ENCODE measurements around the gene ZNF554. TPM values are rescaled to one million over a fixed set of nuclear protein-coding genes. Genes with fewer than 3 reads are reported as not detected.

The ZNF554 gene
- total RNA-seq, 1 experiment from 2014 or later: 3.3 TPM

GRCh38 chr19:2820112-2820702 lies 539 bp downstream of the ZNF554 start:
- Histone ChIP-seq H3K36me3 (ENCODE audit: low read depth) (no peaks in the 10 kb centered on the region), H3K9me2 (ENCODE audit: insufficient read depth) (no peaks in the 10 kb centered on the region), H2AFZ (peak overlapping the region; percentile 87), H3K79me2 (ENCODE audit: low read depth) (no peaks in the 10 kb centered on the region), H3F3A (ENCODE audit: insufficient read depth, low read depth) (peaks cover 4% of the 10 kb centered on the region; the same call in 1 of the 2 replicates), H3K4me1 (replicated peaks; ENCODE audit: insufficient read depth) (no peaks in the 10 kb centered on the region), H3K9me3 (ENCODE audit: insufficient read depth, low read depth) (no peaks in the 10 kb centered on the region), H3K27ac (no peak overlapping the region), H3K4me3 (peak overlapping the region; percentile 75), H4K20me1 (ENCODE audit: insufficient read depth) (no peaks in the 10 kb centered on the region), H3K4me2 (peak overlapping the region; percentile 87), H3K27me3 (ENCODE audit: insufficient read depth, low read depth) (no peaks in the 10 kb centered on the region)
- TF ChIP-seq EZH2 (IDR thresholded peaks at IDR 0.05; ENCODE audit: low read depth) (no peak), CTCF (conservative IDR thresholded peaks at IDR 0.05) (no peak)
- DNase-seq: peak in 1 of 2 experiments; percentile 15
- BruUV-seq (replicated peaks): no TSS peak
- POLR2A ChIA-PET (ENCODE audit: unreplicated experiment): no interaction called here
- CTCF ChIA-PET: no interaction called here
- intact Hi-C loops (cut with micrococcal nuclease; ENCODE audit: unreplicated experiment): no loop called here

GRCh38 chr19:2822846-2823245 lies 3.2 kb downstream of the ZNF554 start:
- TF ChIP-seq CTCF (conservative IDR thresholded peaks at IDR 0.05): no peak
- TF ChIP-seq EZH2 (IDR thresholded peaks at IDR 0.05; ENCODE audit: low read depth): no peak
- BruUV-seq (replicated peaks): no TSS peak
- no peaks in the 10 kb centered on the region for H3K9me2 ChIP-seq (ENCODE audit: insufficient read depth)
- no peaks in the 10 kb centered on the region for H3K4me1 ChIP-seq (replicated peaks; ENCODE audit: insufficient read depth)
- no peak overlapping the region for H3K27ac ChIP-seq
- H3K36me3 ChIP-seq (ENCODE audit: low read depth): no peaks in the 10 kb centered on the region
- no peaks in the 10 kb centered on the region for H3K9me3 ChIP-seq (ENCODE audit: insufficient read depth, low read depth)
- no peak overlapping the region for H3K4me2 ChIP-seq
- H4K20me1 ChIP-seq (ENCODE audit: insufficient read depth): no peaks in the 10 kb centered on the region
- no peak for DNase-seq
- H3K4me3 ChIP-seq: no peak overlapping the region
- no peak overlapping the region for H2AFZ ChIP-seq
- CTCF ChIA-PET: interaction anchor here (0.6 kb wide), 1 partner anchor 130 kb away, joined by 3 read pairs; no protein-coding TSS in a partner anchor
- H3K79me2 ChIP-seq (ENCODE audit: low read depth): no peaks in the 10 kb centered on the region
- no peaks in the 10 kb centered on the region for H3F3A ChIP-seq (ENCODE audit: insufficient read depth, low read depth)
- intact Hi-C loops (cut with micrococcal nuclease; ENCODE audit: unreplicated experiment): no loop called here
- no peaks in the 10 kb centered on the region for H3K27me3 ChIP-seq (ENCODE audit: insufficient read depth, low read depth)
- POLR2A ChIA-PET (ENCODE audit: unreplicated experiment): no interaction called here

GRCh38 chr19:2823646-2824045 lies 4.0 kb downstream of the ZNF554 start:
- Histone ChIP-seq H3K27me3 (ENCODE audit: insufficient read depth, low read depth) (no peaks in the 10 kb centered on the region), H2AFZ (no peak overlapping the region), H4K20me1 (ENCODE audit: insufficient read depth) (no peaks in the 10 kb centered on the region), H3K4me1 (replicated peaks; ENCODE audit: insufficient read depth) (no peaks in the 10 kb centered on the region), H3K4me3 (no peak overlapping the region), H3K9me2 (ENCODE audit: insufficient read depth) (no peaks in the 10 kb centered on the region), H3K27ac (no peak overlapping the region), H3K9me3 (ENCODE audit: insufficient read depth, low read depth) (peaks cover 1% of the 10 kb centered on the region; the same call in 1 of the 2 replicates), H3K79me2 (ENCODE audit: low read depth) (no peaks in the 10 kb centered on the region), H3F3A (ENCODE audit: insufficient read depth, low read depth) (no peaks in the 10 kb centered on the region), H3K36me3 (ENCODE audit: low read depth) (no peaks in the 10 kb centered on the region), H3K4me2 (no peak overlapping the region)
- ChIA-PET CTCF (interaction anchor here (0.6 kb wide), 1 partner anchor 130 kb away, joined by 3 read pairs; no protein-coding TSS in a partner anchor), POLR2A (ENCODE audit: unreplicated experiment) (no interaction called here)
- intact Hi-C loops (cut with micrococcal nuclease; ENCODE audit: unreplicated experiment): no loop called here
- DNase-seq: no peak
- no TSS peak for BruUV-seq (replicated peaks)
- TF ChIP-seq EZH2 (IDR thresholded peaks at IDR 0.05; ENCODE audit: low read depth): no peak
- TF ChIP-seq CTCF (conservative IDR thresholded peaks at IDR 0.05): no peak

Data from PC-9 (cell line).